Endothelial cell of umbilical vein (primary cell): Measurements from ENCODE around the gene ENTPD6. TPM values are rescaled to one million over a fixed set of nuclear protein-coding genes. Genes with fewer than 3 reads are reported as not detected.

Experiments
- BruUV-seq: library from RNA; stranded (reverse); fragments of 400-500 nt; replicated peaks from 2 replicates; lab custom pipeline; 2021; lab: Mats Ljungman, UMichigan
- CTCF ChIA-PET: fragments of 300-600, 350-600 bp; sonication (Branson Sonifier 250); formaldehyde crosslinking; loops from one replicate; lab custom pipeline; 2021; ENCODE audit warnings: antibody characterized with exemption, inconsistent platforms; lab: Charles Lee
- POLR2A ChIA-PET: fragments of 300-600, 350-600 bp; sonication (Branson Sonifier 250); formaldehyde crosslinking; loops from one replicate; lab custom pipeline; 2021; ENCODE audit warnings: antibody characterized with exemption, inconsistent platforms; lab: Charles Lee
- DNase-seq: peaks from one replicate; pipeline ENCODE4 v3.0.0-alpha.2; 2011; ENCODE audit warnings: low read depth, low spot score
- FAIRE-seq: peaks from 2 replicates; lab custom pipeline; 2011; peaks lifted over from hg19 to GRCh38; lab: Jason Lieb, UNC
- H2AFZ ChIP-seq: 2 replicates; pipeline ENCODE4 v1.6.0; 2012; ENCODE audit warnings: low read depth, low read length, control low read depth, inconsistent platforms
- H3K27ac ChIP-seq: 2 replicates; pipeline ENCODE4 v1.5.1; 2011; ENCODE audit warnings: low read depth, mild to moderate bottlenecking, control low read depth, low read length, moderate library complexity; ENCODE audit not compliant: insufficient read depth
- H3K27me3 ChIP-seq, 2 experiments: 2 replicates each; pipeline versions ENCODE4 v1.6.0 to v1.6.1; 2011; ENCODE audit warnings: low read length in 2 of 2, mixed read lengths in 1 of 2; ENCODE audit not compliant: control insufficient read depth in 2 of 2, insufficient read depth in 2 of 2
- H3K36me3 ChIP-seq, 2 experiments: 2 replicates in 1 of 2; 3 replicates in 1 of 2; pipeline ENCODE4 v1.5.1; 2011; ENCODE audit warnings: low read length in 2 of 2, mild to moderate bottlenecking in 1 of 2, moderate library complexity in 1 of 2; ENCODE audit not compliant: control insufficient read depth in 2 of 2, insufficient read depth in 2 of 2; ENCODE audit errors: extremely low read depth in 1 of 2
- H3K4me1 ChIP-seq: 3 replicates; pipeline ENCODE4 v1.5.1; 2011; ENCODE audit warnings: mild to moderate bottlenecking, low read length; ENCODE audit not compliant: control insufficient read depth, insufficient read depth; ENCODE audit errors: extremely low read depth
- H3K4me2 ChIP-seq: 2 replicates; pipeline ENCODE4 v1.6.1; 2011; ENCODE audit warnings: low read length, control low read depth, mixed read lengths; ENCODE audit not compliant: insufficient read depth
- H3K4me3 ChIP-seq, 3 experiments: fragments of 200-600 bp in 1 of 3; sonication (generic), shearing (Covaris generic) in 1 of 3; replicated peaks in 1 of 3; 2 replicates each; pipeline ENCODE4 v1.5.1; 2011 to 2016; ENCODE audit warnings: control low read depth in 3 of 3, low read length in 3 of 3, mild to moderate bottlenecking in 2 of 3, inconsistent platforms in 1 of 3, low read depth in 1 of 3, moderate library complexity in 1 of 3; ENCODE audit not compliant: insufficient read depth in 1 of 3
- H3K79me2 ChIP-seq: 2 replicates; pipeline ENCODE4 v1.6.0; 2012; ENCODE audit warnings: low read length, inconsistent platforms; ENCODE audit not compliant: control insufficient read depth, insufficient read depth
- H3K9ac ChIP-seq: replicated peaks from 2 replicates; pipeline ENCODE3; 2011; ENCODE audit warnings: low read length, control low read depth; ENCODE audit not compliant: insufficient read depth; ENCODE audit errors: extremely low read depth
- H3K9me1 ChIP-seq: replicated peaks from 3 replicates; pipeline ENCODE4 v1.6.0; 2011; ENCODE audit warnings: mild to moderate bottlenecking, low read length; ENCODE audit not compliant: control insufficient read depth, insufficient read depth; ENCODE audit errors: extremely low read depth
- H3K9me3 ChIP-seq: replicated peaks from 2 replicates; pipeline ENCODE4 v1.5.1; 2012; ENCODE audit warnings: low read length, inconsistent platforms; ENCODE audit not compliant: control insufficient read depth, insufficient read depth
- H4K20me1 ChIP-seq: replicated peaks from 2 replicates; pipeline ENCODE3; 2011; ENCODE audit warnings: mild to moderate bottlenecking, low read length; ENCODE audit not compliant: control insufficient read depth, insufficient read depth; ENCODE audit errors: extremely low read depth
- EZH2 ChIP-seq: IDR thresholded peaks from 2 replicates; pipeline ENCODE4 v1.6.1; 2012; ENCODE audit warnings: borderline replicate concordance, low read depth, mild to moderate bottlenecking, moderate library complexity, low read length, inconsistent platforms; ENCODE audit not compliant: severe bottlenecking
- FOS ChIP-seq: IDR thresholded peaks from 2 replicates; pipeline ENCODE4 v1.6.1; 2011; ENCODE audit warnings: mild to moderate bottlenecking, low read length, moderate library complexity, borderline replicate concordance; ENCODE audit not compliant: insufficient read depth
- GATA2 ChIP-seq: IDR thresholded peaks from 2 replicates; pipeline ENCODE4 v1.7.0; 2011; ENCODE audit warnings: low read depth, mild to moderate bottlenecking, moderate library complexity, mixed read lengths, low read length; ENCODE audit not compliant: insufficient read length, insufficient read depth
- JUN ChIP-seq: IDR thresholded peaks from 2 replicates; pipeline ENCODE4 v1.6.1; 2011; ENCODE audit warnings: borderline replicate concordance, low read depth; ENCODE audit not compliant: insufficient read length, insufficient read depth
- MYC ChIP-seq: IDR thresholded peaks from one replicate; pipeline ENCODE4 v1.6.1; 2011; ENCODE audit warnings: mild to moderate bottlenecking, low read depth, low read length
- POLR2A ChIP-seq: IDR thresholded peaks from 2 replicates; pipeline ENCODE4 v1.6.1; 2012; ENCODE audit warnings: low read depth, mild to moderate bottlenecking, control low read depth, low read length
- POLR2AphosphoS5 ChIP-seq: IDR thresholded peaks from 2 replicates; pipeline ENCODE4 v1.6.1; 2012; ENCODE audit warnings: low read depth, mild to moderate bottlenecking, control low read depth, low read length, moderate library complexity; ENCODE audit not compliant: insufficient read depth
- dilution Hi-C: fragments of 300-500 bp; cut with MboI; formaldehyde crosslinking; loops from one replicate; pipeline ENCODE4 v1.15.0; 2019; ENCODE audit warnings: low sequenced_read_pairs; ENCODE audit not compliant: extremely low pct_ligation_motif_present
- intact Hi-C: fragments of 100-400 bp; cut with micrococcal nuclease; formaldehyde crosslinking; loops from one replicate; pipeline ENCODE4 v1.10.0; 2022
- polyA plus RNA-seq, 4 experiments: library from polyadenylated mRNA; depleted of rRNA in 3 of 4; stranded (reverse) in 3 of 4; unstranded in 1 of 4; fragments of >200 nt; gene quantifications; 2 replicates each; pipeline versions ENCODE4 v1.2.1 to v1.2.3, GENCODE V29; 2011 to 2012; ENCODE audit warnings: missing spikeins in 1 of 4
- total RNA-seq: library from RNA; stranded (reverse); gene quantifications from 2 replicates; pipeline ENCODE4 v1.2.3, GENCODE V29; 2021
- TF ChIP-seq, protein P1 (sequence below): IDR thresholded peaks from 2 replicates; pipeline ENCODE4 v1.6.1; 2011; ENCODE audit not compliant: insufficient read depth, insufficient read length
- TF ChIP-seq, protein P2 (sequence below), 2 donors: IDR thresholded peaks; 1 replicate in 1 of 2; 2 replicates in 1 of 2; pipeline ENCODE4 v1.5.1; 2011; ENCODE audit warnings: low read length in 2 of 2, mild to moderate bottlenecking in 2 of 2, moderate library complexity in 2 of 2, control low read depth in 1 of 2, inconsistent platforms in 1 of 2, low read depth in 1 of 2; ENCODE audit not compliant: insufficient read depth in 1 of 2; ENCODE audit errors: extremely low read depth in 1 of 2

The ENTPD6 gene
- total and polyA plus RNA-seq, 2 donors (not counting 3 experiments of a cell fraction or from before 2014, with no cell fraction given): 51.2 to 86.3 TPM

DNA sequence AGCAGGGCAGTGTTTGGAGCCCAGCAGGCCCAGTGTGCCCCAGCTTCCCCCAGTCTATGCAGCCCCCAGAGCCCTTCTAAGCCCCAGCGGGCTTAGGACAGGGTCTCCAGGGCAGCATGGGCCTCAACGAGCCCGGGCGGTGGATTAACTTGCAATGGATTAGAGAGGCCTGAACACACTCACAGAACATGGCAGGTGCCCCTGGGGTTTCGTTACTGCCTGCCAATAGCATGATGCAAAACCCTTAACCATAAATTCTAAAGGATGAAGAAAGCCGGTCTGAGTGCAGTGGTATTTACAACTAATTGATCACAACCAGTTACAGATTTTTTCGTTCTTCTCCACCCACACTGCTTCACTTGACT lies 18.9 kb downstream of the ENTPD6 start:
- Histone ChIP-seq H3K79me2 (no peaks in the 10 kb centered on the region), H3K27me3 (no peaks in the 10 kb centered on the region), H3K9me1 (no peaks in the 10 kb centered on the region), H3K4me1 (no peaks in the 10 kb centered on the region), H3K4me2 (no peak overlapping the region), H3K4me3 (no peak overlapping the region), H3K9me3 (no peaks in the 10 kb centered on the region), H3K27ac (no peak overlapping the region), H3K36me3 (peaks cover 0 to 8% of the 10 kb centered on the region in 2 experiments), H2AFZ (no peak overlapping the region), H3K9ac (no peak overlapping the region), H4K20me1 (no peaks in the 10 kb centered on the region)
- DNase-seq (no peak), FAIRE-seq (no peak)
- ChIA-PET POLR2A (no interaction called here), CTCF (no interaction called here)
- no peak for TF ChIP-seq EZH2
- TF ChIP-seq, protein P1, sequence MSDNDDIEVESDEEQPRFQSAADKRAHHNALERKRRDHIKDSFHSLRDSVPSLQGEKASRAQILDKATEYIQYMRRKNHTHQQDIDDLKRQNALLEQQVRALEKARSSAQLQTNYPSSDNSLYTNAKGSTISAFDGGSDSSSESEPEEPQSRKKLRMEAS: no peak
- TF ChIP-seq JUN: no peak
- TF ChIP-seq POLR2A: no peak
- TF ChIP-seq, protein P2, sequence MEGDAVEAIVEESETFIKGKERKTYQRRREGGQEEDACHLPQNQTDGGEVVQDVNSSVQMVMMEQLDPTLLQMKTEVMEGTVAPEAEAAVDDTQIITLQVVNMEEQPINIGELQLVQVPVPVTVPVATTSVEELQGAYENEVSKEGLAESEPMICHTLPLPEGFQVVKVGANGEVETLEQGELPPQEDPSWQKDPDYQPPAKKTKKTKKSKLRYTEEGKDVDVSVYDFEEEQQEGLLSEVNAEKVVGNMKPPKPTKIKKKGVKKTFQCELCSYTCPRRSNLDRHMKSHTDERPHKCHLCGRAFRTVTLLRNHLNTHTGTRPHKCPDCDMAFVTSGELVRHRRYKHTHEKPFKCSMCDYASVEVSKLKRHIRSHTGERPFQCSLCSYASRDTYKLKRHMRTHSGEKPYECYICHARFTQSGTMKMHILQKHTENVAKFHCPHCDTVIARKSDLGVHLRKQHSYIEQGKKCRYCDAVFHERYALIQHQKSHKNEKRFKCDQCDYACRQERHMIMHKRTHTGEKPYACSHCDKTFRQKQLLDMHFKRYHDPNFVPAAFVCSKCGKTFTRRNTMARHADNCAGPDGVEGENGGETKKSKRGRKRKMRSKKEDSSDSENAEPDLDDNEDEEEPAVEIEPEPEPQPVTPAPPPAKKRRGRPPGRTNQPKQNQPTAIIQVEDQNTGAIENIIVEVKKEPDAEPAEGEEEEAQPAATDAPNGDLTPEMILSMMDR (IDR thresholded peaks at IDR 0.05; ENCODE audit: extremely low read depth in 1 of 2, insufficient read depth in 1 of 2, low read depth in 1 of 2, low read length in 2 of 2): no peak
- no peak for TF ChIP-seq MYC
- TF ChIP-seq FOS: no peak
- TF ChIP-seq GATA2: no peak
- TF ChIP-seq POLR2AphosphoS5: no peak
- dilution Hi-C loops: no loop called here
- intact Hi-C loops: no loop called here
- BruUV-seq: no TSS peak
